Measurements from ENCODE around the gene BAX.

The BAX gene

DNA sequence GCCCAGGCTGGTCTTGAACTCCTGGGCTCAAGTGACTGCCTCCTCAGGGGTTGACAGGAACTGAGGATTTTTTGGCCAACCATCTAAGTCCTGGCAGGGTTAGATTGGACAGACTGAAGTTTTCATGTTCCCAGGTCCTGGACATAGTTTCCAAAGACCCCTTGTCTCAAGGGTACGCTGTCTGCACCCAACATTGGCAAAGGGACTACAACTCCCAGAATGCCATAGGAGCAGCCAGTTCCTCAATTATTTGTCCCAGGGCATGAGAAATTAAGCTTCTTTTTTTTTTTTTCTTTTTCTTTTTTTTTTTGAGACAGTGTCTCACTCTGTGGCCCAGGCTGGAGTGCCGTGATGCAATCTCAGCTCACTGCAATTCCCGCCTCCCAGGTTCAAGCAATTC, 31.5 kb downstream of the BAX start:
- H3K4me2 ChIP-seq (ENCODE audit: low read depth, low read length): no peak overlapping the region
- TF ChIP-seq, protein P1, sequence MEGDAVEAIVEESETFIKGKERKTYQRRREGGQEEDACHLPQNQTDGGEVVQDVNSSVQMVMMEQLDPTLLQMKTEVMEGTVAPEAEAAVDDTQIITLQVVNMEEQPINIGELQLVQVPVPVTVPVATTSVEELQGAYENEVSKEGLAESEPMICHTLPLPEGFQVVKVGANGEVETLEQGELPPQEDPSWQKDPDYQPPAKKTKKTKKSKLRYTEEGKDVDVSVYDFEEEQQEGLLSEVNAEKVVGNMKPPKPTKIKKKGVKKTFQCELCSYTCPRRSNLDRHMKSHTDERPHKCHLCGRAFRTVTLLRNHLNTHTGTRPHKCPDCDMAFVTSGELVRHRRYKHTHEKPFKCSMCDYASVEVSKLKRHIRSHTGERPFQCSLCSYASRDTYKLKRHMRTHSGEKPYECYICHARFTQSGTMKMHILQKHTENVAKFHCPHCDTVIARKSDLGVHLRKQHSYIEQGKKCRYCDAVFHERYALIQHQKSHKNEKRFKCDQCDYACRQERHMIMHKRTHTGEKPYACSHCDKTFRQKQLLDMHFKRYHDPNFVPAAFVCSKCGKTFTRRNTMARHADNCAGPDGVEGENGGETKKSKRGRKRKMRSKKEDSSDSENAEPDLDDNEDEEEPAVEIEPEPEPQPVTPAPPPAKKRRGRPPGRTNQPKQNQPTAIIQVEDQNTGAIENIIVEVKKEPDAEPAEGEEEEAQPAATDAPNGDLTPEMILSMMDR (IDR thresholded peaks at IDR 0.05; ENCODE audit: low read length): no peak
- TF ChIP-seq EZH2phosphoT487 (IDR thresholded peaks at IDR 0.05; ENCODE audit: low read length): no peak
- no peak for TF ChIP-seq EZH2 (optimal IDR thresholded peaks at IDR 0.05; ENCODE audit: low read depth, low read length)
- H3K4me1 ChIP-seq (ENCODE audit: low read length): no peaks in the 10 kb centered on the region
- H3K4me3 ChIP-seq (ENCODE audit: low read length): no peak overlapping the region
- no peak overlapping the region for H3K9ac ChIP-seq (ENCODE audit: low read length)
- H3K27me3 ChIP-seq (replicated peaks; ENCODE audit: insufficient read depth, low read length): no peaks in the 10 kb centered on the region
- H3K27ac ChIP-seq (ENCODE audit: low read length): no peak overlapping the region
- no peaks in the 10 kb centered on the region for H3K36me3 ChIP-seq (replicated peaks; ENCODE audit: insufficient read depth, low read length)
- H2AFZ ChIP-seq (ENCODE audit: low read length): no peak overlapping the region
- no peaks in the 10 kb centered on the region for H3K9me2 ChIP-seq (replicated peaks; ENCODE audit: insufficient read depth, low read length)
- no peak for DNase-seq
- H3K9me3 ChIP-seq (replicated peaks; ENCODE audit: insufficient read depth, low read length): no peaks in the 10 kb centered on the region
- H3K79me2 ChIP-seq (ENCODE audit: low read length): peaks cover 11% of the 10 kb centered on the region
- no peaks in the 10 kb centered on the region for H3F3A ChIP-seq (ENCODE audit: insufficient read depth, low read length)
- H4K20me1 ChIP-seq (ENCODE audit: insufficient read depth, low read length): no peaks in the 10 kb centered on the region

DNA sequence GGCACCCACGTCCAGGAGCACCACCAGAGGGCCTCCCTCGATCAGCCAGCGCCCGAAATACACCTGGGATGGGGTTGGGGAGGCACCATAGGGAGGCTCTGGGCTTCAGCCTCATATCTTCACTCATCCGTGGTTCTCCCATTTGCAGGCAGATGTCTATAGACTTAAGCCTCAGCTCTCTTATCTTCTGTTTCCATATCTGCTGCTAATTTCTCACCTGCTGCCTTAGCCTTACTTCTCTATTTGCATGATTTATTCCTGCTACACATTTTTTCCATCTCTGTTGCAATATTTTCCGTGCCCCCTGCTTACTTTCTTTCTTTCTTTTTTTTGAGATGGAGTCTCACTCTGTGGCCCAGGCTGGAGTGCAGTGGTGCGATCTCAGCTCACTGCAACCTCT, 32.6 kb downstream of the BAX start:
- no peak overlapping the region for H3K4me2 ChIP-seq (ENCODE audit: low read depth, low read length)
- no peaks in the 10 kb centered on the region for H3K36me3 ChIP-seq (replicated peaks; ENCODE audit: insufficient read depth, low read length)
- H3K9me3 ChIP-seq (replicated peaks; ENCODE audit: insufficient read depth, low read length): no peaks in the 10 kb centered on the region
- H3F3A ChIP-seq (ENCODE audit: insufficient read depth, low read length): no peaks in the 10 kb centered on the region
- H3K27me3 ChIP-seq (replicated peaks; ENCODE audit: insufficient read depth, low read length): no peaks in the 10 kb centered on the region
- H3K27ac ChIP-seq (ENCODE audit: low read length): no peak overlapping the region
- H4K20me1 ChIP-seq (ENCODE audit: insufficient read depth, low read length): no peaks in the 10 kb centered on the region
- H2AFZ ChIP-seq (ENCODE audit: low read length): no peak overlapping the region
- TF ChIP-seq, protein P1 (IDR thresholded peaks at IDR 0.05; ENCODE audit: low read length): no peak
- TF ChIP-seq EZH2phosphoT487 (IDR thresholded peaks at IDR 0.05; ENCODE audit: low read length) (no peak), EZH2 (optimal IDR thresholded peaks at IDR 0.05; ENCODE audit: low read depth, low read length) (no peak)
- DNase-seq: no peak
- H3K9me2 ChIP-seq (replicated peaks; ENCODE audit: insufficient read depth, low read length): no peaks in the 10 kb centered on the region
- H3K79me2 ChIP-seq (ENCODE audit: low read length): peaks cover 22% of the 10 kb centered on the region
- H3K9ac ChIP-seq (ENCODE audit: low read length): no peak overlapping the region
- H3K4me1 ChIP-seq (ENCODE audit: low read length): peaks cover 6% of the 10 kb centered on the region
- no peak overlapping the region for H3K4me3 ChIP-seq (ENCODE audit: low read length)

DNA sequence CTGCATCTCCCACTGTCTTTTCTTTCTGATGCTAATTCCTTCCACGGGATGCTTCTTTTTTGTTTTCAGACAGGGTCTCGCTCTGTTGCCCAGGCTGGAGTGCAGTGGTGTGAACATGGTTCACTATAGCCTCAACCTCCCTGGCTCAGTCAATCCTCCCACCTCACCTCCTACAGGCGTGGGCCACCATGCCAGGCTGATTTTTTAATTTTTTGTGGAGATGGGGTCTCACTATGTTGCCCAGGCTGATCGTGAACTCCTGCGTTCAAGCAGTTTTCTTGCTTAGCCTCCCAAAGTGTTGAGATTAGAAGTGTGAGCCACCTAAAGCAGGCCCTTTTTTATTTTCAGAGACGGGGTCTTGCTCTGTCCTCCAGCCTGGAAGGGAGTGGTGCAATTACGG, 33.6 kb downstream of the BAX start:
- Histone ChIP-seq H3K27me3 (replicated peaks; ENCODE audit: insufficient read depth, low read length) (no peaks in the 10 kb centered on the region), H3F3A (ENCODE audit: insufficient read depth, low read length) (no peaks in the 10 kb centered on the region), H3K79me2 (ENCODE audit: low read length) (peaks cover 30% of the 10 kb centered on the region), H3K4me3 (ENCODE audit: low read length) (no peak overlapping the region), H2AFZ (ENCODE audit: low read length) (no peak overlapping the region), H3K9me3 (replicated peaks; ENCODE audit: insufficient read depth, low read length) (no peaks in the 10 kb centered on the region), H3K4me1 (ENCODE audit: low read length) (peaks cover 6% of the 10 kb centered on the region), H4K20me1 (ENCODE audit: insufficient read depth, low read length) (no peaks in the 10 kb centered on the region), H3K36me3 (replicated peaks; ENCODE audit: insufficient read depth, low read length) (no peaks in the 10 kb centered on the region), H3K4me2 (ENCODE audit: low read depth, low read length) (no peak overlapping the region), H3K27ac (ENCODE audit: low read length) (no peak overlapping the region), H3K9me2 (replicated peaks; ENCODE audit: insufficient read depth, low read length) (no peaks in the 10 kb centered on the region), H3K9ac (ENCODE audit: low read length) (no peak overlapping the region)
- DNase-seq: no peak
- TF ChIP-seq EZH2phosphoT487 (IDR thresholded peaks at IDR 0.05; ENCODE audit: low read length): no peak
- TF ChIP-seq, protein P1 (IDR thresholded peaks at IDR 0.05; ENCODE audit: low read length): no peak
- no peak for TF ChIP-seq EZH2 (optimal IDR thresholded peaks at IDR 0.05; ENCODE audit: low read depth, low read length)
